HepG2 (cell line): Measurements from ENCODE around the gene PLXNC1. TPM values are rescaled to one million over a fixed set of nuclear protein-coding genes. Genes with fewer than 3 reads are reported as not detected.
A peak's percentile ranks its signal among the peaks of the same experiment; 100 is the strongest.

Experiments used
- ATM ChIP-seq: fragments of 450-650 bp; IDR thresholded peaks from 2 replicates; pipeline ENCODE4 v1.7.1; 2017; ENCODE audit warnings: mild to moderate bottlenecking, borderline replicate concordance
- DNMT1 ChIP-seq: sonication (generic); formaldehyde crosslinking; IDR thresholded peaks from 2 replicates; pipeline ENCODE4 v1.5.1; 2020; ENCODE audit warnings: mild to moderate bottlenecking, missing genetic modification reagents
- HMG20B ChIP-seq: conservative IDR thresholded peaks from 2 replicates; pipeline ENCODE4 v1.6.1; 2016; ENCODE audit warnings: missing genetic modification reagents, missing compliant biosample characterization
- SALL1 ChIP-seq: sonication (generic); formaldehyde crosslinking; IDR thresholded peaks from 2 replicates; pipeline ENCODE4 v1.8.0; 2022; ENCODE audit warnings: mild to moderate bottlenecking, missing genetic modification reagents
- SCMH1 ChIP-seq: sonication (generic); formaldehyde crosslinking; IDR thresholded peaks from 2 replicates; pipeline ENCODE4 v1.9.0; 2021; ENCODE audit warnings: missing genetic modification reagents, mild to moderate bottlenecking, borderline replicate concordance
- SP5 ChIP-seq: IDR thresholded peaks from 2 replicates; pipeline ENCODE4 v1.6.1; 2016; ENCODE audit warnings: low read depth, borderline replicate concordance
- TARDBP ChIP-seq: sonication (generic); formaldehyde crosslinking; IDR thresholded peaks from 2 replicates; pipeline ENCODE4 v1.8.0; 2022; ENCODE audit warnings: mild to moderate bottlenecking, missing genetic modification reagents
- U2AF2 ChIP-seq: fragments of 200-400 bp; formaldehyde crosslinking; IDR thresholded peaks from 2 replicates; pipeline ENCODE4 v1.6.1; 2017; ENCODE audit warnings: low read depth, mild to moderate bottlenecking, low read length
- ZBTB7A ChIP-seq: sonication (generic); formaldehyde crosslinking; IDR thresholded peaks from 2 replicates; pipeline ENCODE4 v1.8.0; 2022; ENCODE audit warnings: mild to moderate bottlenecking, missing genetic modification reagents
- ZNF24 ChIP-seq: fragments of 450-650 bp; IDR thresholded peaks from 2 replicates; pipeline ENCODE4 v1.6.1; 2017; ENCODE audit warnings: antibody characterized with exemption, mild to moderate bottlenecking
- ZNF256 ChIP-seq: sonication (generic); formaldehyde crosslinking; conservative IDR thresholded peaks from 2 replicates; pipeline ENCODE4 v1.4.0; 2020; ENCODE audit warnings: missing genetic modification reagents
- ZNF382 ChIP-seq: sonication (generic); formaldehyde crosslinking; IDR thresholded peaks from 2 replicates; pipeline ENCODE4 v1.5.0; 2020; ENCODE audit warnings: missing genetic modification reagents, mild to moderate bottlenecking, borderline replicate concordance
- ZNF510 ChIP-seq: sonication (generic); formaldehyde crosslinking; IDR thresholded peaks from 2 replicates; pipeline ENCODE4 v1.4.0; 2020; ENCODE audit warnings: low read depth, mild to moderate bottlenecking, missing genetic modification reagents
- ZNF557 ChIP-seq: sonication (generic); formaldehyde crosslinking; IDR thresholded peaks from 2 replicates; pipeline ENCODE4 v1.4.0; 2020; ENCODE audit warnings: missing genetic modification reagents
- ZNF558 ChIP-seq: sonication (generic); formaldehyde crosslinking; IDR thresholded peaks from 2 replicates; pipeline ENCODE4 v1.9.0; 2022; ENCODE audit warnings: mild to moderate bottlenecking, missing genetic modification reagents, borderline replicate concordance
- ZNF605 ChIP-seq: sonication (generic); formaldehyde crosslinking; IDR thresholded peaks from 2 replicates; pipeline ENCODE4 v1.8.0; 2022; ENCODE audit warnings: mild to moderate bottlenecking, missing genetic modification reagents
- ZSCAN9 ChIP-seq: IDR thresholded peaks from 2 replicates; pipeline ENCODE4 v1.6.1; 2016; ENCODE audit warnings: borderline replicate concordance
- polyA plus RNA-seq, 8 experiments: library from polyadenylated mRNA; depleted of rRNA in 3 of 8; stranded (reverse) in 7 of 8; unstranded in 1 of 8; fragments of >200 nt; fragmentation: Illumina TruSeq in 4 of 8; extraction: Trizol in 4 of 8; gene quantifications; 2 replicates each; pipeline versions ENCODE4 v1.2.1 to v1.2.3, GENCODE V29; 2011 to 2016; ENCODE audit warnings: low read depth in 4 of 8, missing spikeins in 1 of 8, mixed read lengths in 1 of 8; ENCODE audit not compliant: insufficient read depth in 1 of 8
- total RNA-seq, 5 experiments: library from RNA; depleted of rRNA; stranded (reverse); fragments of >200 nt; fragmentation: Illumina TruSeq; extraction: Trizol; gene quantifications; 2 replicates each; pipeline ENCODE4 v1.2.3, GENCODE V29; 2016; ENCODE audit warnings: low read depth in 1 of 5
- TF ChIP-seq, protein P1 (sequence below): sonication (generic); formaldehyde crosslinking; IDR thresholded peaks from 2 replicates; pipeline ENCODE4 v1.4.0; 2020; ENCODE audit warnings: missing genetic modification reagents
- TF ChIP-seq, protein P2 (sequence below): sonication (generic); formaldehyde crosslinking; IDR thresholded peaks from 2 replicates; pipeline ENCODE4 v1.5.1; 2020; ENCODE audit warnings: missing genetic modification reagents, mild to moderate bottlenecking, borderline replicate concordance
- TF ChIP-seq, protein P3 (sequence below): sonication (generic); formaldehyde crosslinking; IDR thresholded peaks from 2 replicates; pipeline ENCODE4 v1.4.0; 2020; ENCODE audit warnings: missing genetic modification reagents
- TF ChIP-seq, protein P4 (sequence below): sonication (generic); formaldehyde crosslinking; IDR thresholded peaks from 2 replicates; pipeline ENCODE4 v1.5.0; 2020; ENCODE audit warnings: missing genetic modification reagents, mild to moderate bottlenecking, borderline replicate concordance

The PLXNC1 gene
- total and polyA plus RNA-seq, 2 of the 13 experiments (the other 11 are each of a cell fraction or from before 2014, with no cell fraction given) = 6.6 to 11.2 TPM

DNA sequence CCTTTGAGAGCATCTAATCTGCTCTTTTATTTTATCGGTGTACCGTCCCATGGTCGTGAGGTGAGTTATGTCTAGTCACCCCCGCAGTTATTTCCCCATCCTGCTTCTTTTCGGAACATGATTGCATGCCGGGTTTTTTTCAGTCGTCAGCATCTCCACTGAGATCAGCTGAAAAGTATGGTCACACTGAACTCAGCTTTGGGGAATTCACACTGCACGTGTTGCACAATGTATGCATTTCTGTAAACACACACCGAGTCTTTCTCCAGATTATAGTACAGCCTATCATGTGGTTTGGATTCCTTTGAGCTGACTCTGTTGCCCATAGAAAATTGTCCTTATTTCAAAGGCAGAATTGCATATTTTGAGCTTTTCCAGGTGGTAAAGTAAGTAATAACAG, 24.6 kb downstream of the PLXNC1 start (continued):
- TF ChIP-seq TARDBP (CRISPR knock-in tag) (peak; percentile 57; the same call in 1 of the 2 replicates), ZNF382 (CRISPR knock-in tag) (no peak), ZNF605 (CRISPR knock-in tag) (no peak), SP5 (CRISPR knock-in tag) (0 out of 2 replicates have a peak, but pooled peaks have one; percentile 17), SALL1 (CRISPR knock-in tag) (peak; percentile 82), ZNF510 (CRISPR knock-in tag) (no peak), ZNF256 (CRISPR knock-in tag) (no peak), ATM (no peak), U2AF2 (no peak), ZSCAN9 (CRISPR knock-in tag) (peak; percentile 31; the same call in 1 of the 2 replicates), ZBTB7A (CRISPR knock-in tag) (no peak), SCMH1 (CRISPR knock-in tag) (no peak), HMG20B (CRISPR knock-in tag) (peak; percentile 51; the same call in 1 of the 2 replicates), ZNF558 (no peak), ZNF557 (CRISPR knock-in tag) (no peak), ZNF24 (no peak), DNMT1 (no peak)
- TF ChIP-seq, protein P1, sequence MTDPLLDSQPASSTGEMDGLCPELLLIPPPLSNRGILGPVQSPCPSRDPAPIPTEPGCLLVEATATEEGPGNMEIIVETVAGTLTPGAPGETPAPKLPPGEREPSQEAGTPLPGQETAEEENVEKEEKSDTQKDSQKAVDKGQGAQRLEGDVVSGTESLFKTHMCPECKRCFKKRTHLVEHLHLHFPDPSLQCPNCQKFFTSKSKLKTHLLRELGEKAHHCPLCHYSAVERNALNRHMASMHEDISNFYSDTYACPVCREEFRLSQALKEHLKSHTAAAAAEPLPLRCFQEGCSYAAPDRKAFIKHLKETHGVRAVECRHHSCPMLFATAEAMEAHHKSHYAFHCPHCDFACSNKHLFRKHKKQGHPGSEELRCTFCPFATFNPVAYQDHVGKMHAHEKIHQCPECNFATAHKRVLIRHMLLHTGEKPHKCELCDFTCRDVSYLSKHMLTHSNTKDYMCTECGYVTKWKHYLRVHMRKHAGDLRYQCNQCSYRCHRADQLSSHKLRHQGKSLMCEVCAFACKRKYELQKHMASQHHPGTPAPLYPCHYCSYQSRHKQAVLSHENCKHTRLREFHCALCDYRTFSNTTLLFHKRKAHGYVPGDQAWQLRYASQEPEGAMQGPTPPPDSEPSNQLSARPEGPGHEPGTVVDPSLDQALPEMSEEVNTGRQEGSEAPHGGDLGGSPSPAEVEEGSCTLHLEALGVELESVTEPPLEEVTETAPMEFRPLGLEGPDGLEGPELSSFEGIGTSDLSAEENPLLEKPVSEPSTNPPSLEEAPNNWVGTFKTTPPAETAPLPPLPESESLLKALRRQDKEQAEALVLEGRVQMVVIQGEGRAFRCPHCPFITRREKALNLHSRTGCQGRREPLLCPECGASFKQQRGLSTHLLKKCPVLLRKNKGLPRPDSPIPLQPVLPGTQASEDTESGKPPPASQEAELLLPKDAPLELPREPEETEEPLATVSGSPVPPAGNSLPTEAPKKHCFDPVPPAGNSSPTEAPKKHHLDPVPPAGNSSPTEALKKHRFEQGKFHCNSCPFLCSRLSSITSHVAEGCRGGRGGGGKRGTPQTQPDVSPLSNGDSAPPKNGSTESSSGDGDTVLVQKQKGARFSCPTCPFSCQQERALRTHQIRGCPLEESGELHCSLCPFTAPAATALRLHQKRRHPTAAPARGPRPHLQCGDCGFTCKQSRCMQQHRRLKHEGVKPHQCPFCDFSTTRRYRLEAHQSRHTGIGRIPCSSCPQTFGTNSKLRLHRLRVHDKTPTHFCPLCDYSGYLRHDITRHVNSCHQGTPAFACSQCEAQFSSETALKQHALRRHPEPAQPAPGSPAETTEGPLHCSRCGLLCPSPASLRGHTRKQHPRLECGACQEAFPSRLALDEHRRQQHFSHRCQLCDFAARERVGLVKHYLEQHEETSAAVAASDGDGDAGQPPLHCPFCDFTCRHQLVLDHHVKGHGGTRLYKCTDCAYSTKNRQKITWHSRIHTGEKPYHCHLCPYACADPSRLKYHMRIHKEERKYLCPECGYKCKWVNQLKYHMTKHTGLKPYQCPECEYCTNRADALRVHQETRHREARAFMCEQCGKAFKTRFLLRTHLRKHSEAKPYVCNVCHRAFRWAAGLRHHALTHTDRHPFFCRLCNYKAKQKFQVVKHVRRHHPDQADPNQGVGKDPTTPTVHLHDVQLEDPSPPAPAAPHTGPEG (CRISPR knock-in tag) = no peak
- TF ChIP-seq, protein P2, sequence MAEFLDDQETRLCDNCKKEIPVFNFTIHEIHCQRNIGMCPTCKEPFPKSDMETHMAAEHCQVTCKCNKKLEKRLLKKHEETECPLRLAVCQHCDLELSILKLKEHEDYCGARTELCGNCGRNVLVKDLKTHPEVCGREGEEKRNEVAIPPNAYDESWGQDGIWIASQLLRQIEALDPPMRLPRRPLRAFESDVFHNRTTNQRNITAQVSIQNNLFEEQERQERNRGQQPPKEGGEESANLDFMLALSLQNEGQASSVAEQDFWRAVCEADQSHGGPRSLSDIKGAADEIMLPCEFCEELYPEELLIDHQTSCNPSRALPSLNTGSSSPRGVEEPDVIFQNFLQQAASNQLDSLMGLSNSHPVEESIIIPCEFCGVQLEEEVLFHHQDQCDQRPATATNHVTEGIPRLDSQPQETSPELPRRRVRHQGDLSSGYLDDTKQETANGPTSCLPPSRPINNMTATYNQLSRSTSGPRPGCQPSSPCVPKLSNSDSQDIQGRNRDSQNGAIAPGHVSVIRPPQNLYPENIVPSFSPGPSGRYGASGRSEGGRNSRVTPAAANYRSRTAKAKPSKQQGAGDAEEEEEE (CRISPR knock-in tag) = no peak
- TF ChIP-seq, protein P3, sequence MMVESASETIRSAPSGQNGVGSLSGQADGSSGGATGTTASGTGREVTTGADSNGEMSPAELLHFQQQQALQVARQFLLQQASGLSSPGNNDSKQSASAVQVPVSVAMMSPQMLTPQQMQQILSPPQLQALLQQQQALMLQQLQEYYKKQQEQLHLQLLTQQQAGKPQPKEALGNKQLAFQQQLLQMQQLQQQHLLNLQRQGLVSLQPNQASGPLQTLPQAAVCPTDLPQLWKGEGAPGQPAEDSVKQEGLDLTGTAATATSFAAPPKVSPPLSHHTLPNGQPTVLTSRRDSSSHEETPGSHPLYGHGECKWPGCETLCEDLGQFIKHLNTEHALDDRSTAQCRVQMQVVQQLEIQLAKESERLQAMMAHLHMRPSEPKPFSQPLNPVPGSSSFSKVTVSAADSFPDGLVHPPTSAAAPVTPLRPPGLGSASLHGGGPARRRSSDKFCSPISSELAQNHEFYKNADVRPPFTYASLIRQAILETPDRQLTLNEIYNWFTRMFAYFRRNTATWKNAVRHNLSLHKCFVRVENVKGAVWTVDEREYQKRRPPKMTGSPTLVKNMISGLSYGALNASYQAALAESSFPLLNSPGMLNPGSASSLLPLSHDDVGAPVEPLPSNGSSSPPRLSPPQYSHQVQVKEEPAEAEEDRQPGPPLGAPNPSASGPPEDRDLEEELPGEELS (CRISPR knock-in tag) = peak; percentile 96
- TF ChIP-seq, protein P4, sequence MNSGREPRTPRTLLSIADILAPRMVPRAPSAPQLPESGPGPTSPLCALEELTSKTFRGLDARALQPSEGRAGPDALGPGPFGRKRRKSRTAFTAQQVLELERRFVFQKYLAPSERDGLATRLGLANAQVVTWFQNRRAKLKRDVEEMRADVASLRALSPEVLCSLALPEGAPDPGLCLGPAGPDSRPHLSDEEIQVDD (CRISPR knock-in tag) = no peak
